Fibroblast of skin of scalp (primary cell): ENCODE data around the gene RPUSD2.

Source experiments
- DNase-seq: peaks from one replicate; pipeline ENCODE4 v3.0.0-alpha.2; 2013

Gene RPUSD2

GRCh38 chr15:40623361-40623760 is 54.3 kb downstream of the RPUSD2 start:
- DNase-seq, result no peak
